Stomach (tissue), 4 donors: ENCODE results near the gene AARS1.
"Not testable (repeated sequence)": the region's sequence is repeated elsewhere in the genome, so short reads cannot be mapped to it uniquely, and the experiment has no call there.

ENCODE experiments used
- CTCF ChIP-seq, 7 experiments: fragments of 450-650 bp in 4 of 7; fragments of 200-600 bp in 3 of 7; sonication (generic) in 3 of 7; IDR thresholded peaks; one replicate each; pipeline ENCODE4 v1.5.1; 2016 to 2019; ENCODE audit warnings: antibody characterized with exemption in 7 of 7, control low read depth in 2 of 7, mild to moderate bottlenecking in 1 of 7
- EP300 ChIP-seq: sonication (generic); formaldehyde crosslinking; IDR thresholded peaks from one replicate; pipeline ENCODE4 v1.6.1; 2017; ENCODE audit warnings: antibody characterized with exemption
- POLR2A ChIP-seq, 4 donors: fragments of 450-650 bp; IDR thresholded peaks; one replicate each; pipeline ENCODE4 v1.6.1; 2016; ENCODE audit warnings: antibody characterized with exemption in 4 of 4, control low read depth in 2 of 4, mild to moderate bottlenecking in 1 of 4, moderate library complexity in 1 of 4

GRCh38 chr16:70259903-70260302 is 29.4 kb downstream of the AARS1 start:
- TF ChIP-seq CTCF (IDR thresholded peaks at IDR 0.05); POLR2A (IDR thresholded peaks at IDR 0.05); EP300: not testable (repeated sequence)
